ENCODE results near the gene HNF1B.
"Not testable (repeated sequence)": the region's sequence is repeated elsewhere in the genome, so short reads cannot be mapped to it uniquely, and the experiment has no call there.

HNF1B gene

GRCh38 chr17:37744961-37745800, at the start of gene HNF1B:
Gene HNF1B, minus strand, starts transcription at chr17:37745059. Its CDS starts 175 bp downstream, at chr17:37744884.
- DNase-seq: no peak

- no peak for DNase-seq
These were observed 47.9 kb upstream of the HNF1B start for GRCh38 chr17:37792787-37793186.

DNA sequence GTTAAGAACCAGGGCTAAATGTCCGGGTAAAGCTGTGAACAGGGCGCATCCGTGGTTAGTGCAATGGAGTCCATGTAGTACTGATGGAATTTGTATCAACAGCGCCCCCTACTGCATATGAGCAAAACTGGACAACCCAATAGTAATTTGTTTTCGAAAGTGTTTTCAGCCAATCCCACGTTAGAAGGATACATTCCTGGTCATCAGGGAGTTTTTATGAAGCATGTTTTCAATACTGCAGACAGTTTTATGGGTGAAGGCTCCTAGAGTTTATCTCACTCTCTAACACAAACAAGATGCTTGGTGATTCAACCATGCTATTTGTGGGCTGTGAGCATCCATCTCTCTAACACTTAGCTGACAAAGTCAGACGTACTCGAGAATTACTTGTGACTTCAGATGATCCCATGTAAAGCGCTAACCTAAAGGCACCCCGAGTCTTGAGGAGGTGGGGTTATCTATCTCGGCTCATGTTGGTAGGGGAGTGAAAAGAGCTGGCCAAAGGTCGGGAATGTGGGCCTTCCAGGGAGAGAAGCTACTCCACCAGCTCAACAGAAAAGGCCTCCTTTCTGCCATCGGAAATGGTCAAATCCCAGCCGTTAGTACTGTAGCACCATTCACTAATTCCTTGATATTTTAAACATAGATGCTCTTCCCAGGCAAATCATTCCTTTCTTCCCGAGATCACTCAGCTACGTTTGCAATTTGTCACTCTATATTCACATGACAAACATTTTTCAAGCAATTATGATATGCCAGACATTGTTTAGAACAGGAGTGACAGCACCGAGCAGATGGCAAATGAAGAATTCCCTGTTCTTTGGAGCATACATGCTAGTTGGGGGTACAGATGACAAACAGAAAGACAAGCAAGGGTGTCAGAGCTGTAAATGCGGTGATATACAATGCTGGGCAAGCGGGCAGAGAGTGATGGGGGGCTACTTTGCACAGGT, 46.9 kb upstream of the HNF1B start:
- DNase-seq: peak in 1 of 2 experiments; percentile 15

DNA sequence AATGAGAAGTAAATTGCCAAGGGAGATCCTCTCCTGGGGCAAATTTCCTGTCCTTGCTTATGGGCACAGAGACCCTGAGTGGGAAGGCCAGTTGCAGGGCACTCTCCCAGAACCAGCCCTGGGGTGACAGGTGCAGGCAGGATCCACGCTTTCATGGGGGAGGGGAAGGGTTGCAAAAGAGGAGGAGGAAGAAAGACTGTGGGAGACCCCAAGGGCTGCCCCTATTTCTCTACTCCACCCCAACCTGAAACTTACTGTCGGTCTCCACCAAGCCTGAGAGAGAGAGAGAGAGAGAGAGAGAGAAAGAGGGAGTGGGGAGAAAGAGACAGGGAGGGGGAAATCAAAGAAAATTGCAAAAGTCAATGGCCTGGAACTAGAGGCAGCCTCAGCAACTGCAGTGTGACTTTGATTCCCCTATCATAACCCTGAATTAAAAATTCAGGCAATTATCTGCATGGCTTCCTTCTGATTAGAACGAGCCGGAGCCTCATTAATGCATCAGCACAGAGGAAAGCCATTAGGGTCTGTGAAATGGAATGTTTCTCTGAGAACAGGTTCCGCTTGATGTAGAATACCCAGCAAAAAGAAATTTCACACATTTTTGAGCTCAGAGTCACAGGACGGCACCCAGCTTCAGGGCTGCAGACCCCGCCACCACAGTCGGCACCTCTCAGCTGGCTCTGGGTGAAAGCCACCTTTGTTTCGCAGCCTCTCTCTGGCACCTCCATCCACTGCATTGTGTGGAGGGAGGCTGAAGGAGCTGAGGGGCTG, 45.1 kb upstream of the HNF1B start:
- no peak for DNase-seq

DNA sequence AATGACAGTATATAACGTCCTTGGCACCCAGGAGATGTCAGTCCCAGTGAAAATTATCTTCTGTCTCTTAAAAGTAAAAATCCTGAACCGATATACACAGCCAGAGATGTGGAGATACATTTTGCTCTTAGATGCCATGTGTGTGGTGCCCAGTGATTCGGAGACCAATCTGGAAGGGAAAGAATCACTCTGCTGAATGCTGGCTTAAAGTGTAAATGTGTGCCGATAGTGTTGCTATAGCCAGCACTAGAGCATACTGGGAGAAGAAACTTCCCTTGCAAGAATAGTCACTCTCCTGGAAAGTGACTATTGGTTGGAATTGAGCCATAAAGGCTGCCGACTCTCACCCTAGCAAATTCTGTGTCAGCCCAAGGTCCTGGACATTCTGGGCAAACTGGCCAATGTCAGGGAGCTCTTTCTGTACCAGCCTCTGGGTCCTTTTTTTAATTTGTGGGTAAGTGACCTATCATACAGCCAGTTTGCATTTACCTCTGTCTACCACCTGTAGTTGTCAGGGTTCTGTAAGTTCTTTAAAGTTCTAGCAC, 44.2 kb upstream of the HNF1B start:
- DNase-seq: no peak

- no peak for DNase-seq
These were observed 43.7 kb upstream of the HNF1B start for GRCh38 chr17:37788526-37788925.

DNA sequence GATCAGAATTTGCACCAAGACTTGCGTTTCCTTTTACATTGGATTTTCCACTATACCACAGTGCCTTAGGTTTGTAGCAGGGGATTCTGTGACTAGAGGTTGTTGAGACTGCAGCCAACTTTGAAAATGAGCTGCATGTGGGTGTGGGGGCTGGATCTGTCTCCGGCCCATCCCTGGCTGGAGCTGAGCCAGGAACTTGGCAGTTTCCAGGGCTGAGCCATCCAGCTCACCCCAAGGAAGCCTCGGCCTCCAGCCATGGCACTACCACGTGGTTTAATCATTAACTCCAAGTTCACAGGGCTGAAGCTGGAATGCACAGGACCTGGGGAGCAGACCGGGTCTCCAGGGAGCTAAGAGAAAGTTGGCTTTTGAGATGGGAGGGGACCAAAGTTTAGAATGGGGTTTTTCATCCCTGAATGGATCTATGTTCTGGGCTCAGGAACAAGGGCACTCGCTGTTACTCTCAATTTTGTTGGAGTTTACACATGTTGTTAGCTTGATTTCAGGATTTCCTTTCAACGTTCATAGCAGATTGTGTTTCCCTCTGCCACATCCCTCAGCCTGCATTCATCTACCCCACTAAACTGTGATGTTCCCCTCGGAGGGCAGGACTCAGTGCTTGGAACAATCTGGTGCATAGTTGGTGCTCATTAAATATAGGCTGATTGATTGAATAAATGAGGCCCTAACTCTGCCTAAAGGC, 42.3 kb upstream of the HNF1B start:
- DNase-seq: peak; percentile 17 to 64

DNA sequence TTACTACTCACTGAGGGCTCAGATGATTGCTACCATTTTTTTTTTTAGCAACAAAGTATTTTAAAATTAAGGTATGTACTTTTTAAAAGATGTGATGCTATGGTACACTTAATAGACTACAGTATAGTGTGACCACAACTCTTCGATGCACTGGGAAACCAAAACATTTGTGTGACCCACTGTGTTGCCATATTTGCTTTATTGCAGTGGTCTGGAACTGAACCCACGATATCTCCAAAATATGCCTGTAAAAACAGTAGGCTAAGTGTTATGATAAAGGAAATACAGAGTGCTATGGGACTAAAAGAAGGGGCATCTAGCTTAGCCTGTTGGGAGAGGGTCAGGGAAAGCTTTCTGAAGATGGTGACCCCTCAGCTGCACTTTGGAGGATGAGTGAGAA, 41.6 kb upstream of the HNF1B start:
- DNase-seq: no peak

GRCh38 chr17:37782460-37782859, 37.6 kb upstream of the HNF1B start:
- not testable (repeated sequence) for DNase-seq

- DNase-seq: no peak
These were observed 36.6 kb upstream of the HNF1B start for GRCh38 chr17:37781451-37781850.

- DNase-seq: no peak
These were observed 34.7 kb upstream of the HNF1B start for GRCh38 chr17:37779554-37779953.

DNA sequence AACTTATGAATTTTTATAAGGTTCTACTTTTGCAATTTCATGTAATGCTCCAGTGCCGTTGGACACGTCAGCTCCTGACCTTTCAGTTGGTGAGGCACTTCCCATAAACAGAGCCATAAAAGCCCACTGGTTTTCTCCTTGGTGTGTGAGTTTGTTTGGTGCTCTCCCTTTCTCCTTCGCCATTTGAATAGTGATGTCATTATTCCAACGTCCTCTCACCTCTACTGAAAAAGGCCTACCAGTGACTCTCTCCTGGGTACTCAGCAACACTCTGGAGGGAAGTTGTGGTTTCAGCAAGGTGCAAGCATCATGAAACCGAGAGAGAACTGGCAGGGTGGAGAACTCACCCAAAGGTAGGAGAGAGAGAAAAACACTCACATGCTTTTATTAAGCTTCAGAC, 29.6 kb upstream of the HNF1B start:
- no peak for DNase-seq

GRCh38 chr17:37772982-37773381, 28.1 kb upstream of the HNF1B start:
- DNase-seq: no peak

DNA sequence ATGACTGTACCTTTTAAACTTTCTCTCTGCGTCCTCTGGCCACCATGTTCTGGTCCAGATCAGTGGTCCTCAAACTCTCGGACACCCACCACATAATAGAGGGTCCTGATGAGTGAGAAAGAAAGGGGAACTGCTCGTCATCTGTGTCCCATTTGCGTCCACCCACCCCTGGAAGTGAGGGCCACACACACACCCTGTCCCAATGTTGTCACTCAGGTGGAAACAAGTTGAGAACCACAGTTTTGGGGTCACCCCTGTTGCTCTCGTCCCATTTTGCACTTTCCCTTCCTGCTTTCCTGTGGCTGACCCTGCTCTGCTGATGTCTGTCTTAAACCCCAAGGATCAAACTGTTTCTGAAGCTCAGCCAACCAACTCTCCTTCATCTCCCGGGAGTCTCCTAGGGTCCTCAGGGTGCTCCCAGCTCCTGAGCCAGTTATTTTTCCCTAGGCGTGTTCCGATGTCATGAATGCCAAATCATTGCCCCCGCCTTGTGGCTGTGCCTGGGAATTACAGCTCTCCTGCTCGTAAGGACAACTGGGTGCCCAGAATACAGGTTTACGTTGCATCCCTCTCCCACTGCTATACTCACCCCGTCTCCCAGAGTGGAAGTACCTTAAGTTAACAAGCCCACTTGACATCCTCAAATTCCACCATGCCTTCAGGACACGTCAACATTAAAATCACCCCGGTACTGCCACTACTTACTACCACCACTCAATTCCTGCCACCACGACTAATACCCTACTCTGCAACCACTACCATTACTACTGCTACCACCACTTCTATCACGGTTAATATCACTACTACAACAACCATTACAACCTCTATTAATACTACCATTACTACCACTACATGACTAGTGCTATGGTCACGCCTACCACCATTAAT, 26.0 kb upstream of the HNF1B start:
- DNase-seq: peak in 1 of 2 experiments; percentile 44

DNA sequence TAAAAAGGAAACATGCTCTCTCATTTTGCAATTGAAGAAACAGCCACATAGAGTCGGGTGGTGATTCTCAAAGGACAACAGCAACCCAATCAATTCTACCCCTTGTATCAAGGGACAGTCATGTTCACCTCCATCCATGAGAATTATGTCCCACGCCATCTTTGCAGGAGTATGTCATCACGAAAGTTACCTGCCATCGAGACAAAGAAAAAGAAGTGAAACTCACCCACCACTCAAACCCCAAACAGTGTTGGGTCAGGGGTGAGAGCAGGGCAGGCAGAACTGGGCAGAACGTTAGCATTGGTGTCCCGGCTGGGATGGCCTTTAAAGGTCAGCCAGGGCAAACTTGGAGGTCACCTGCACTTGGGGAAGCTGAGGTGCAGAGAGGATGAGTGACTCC, 24.2 kb upstream of the HNF1B start:
- no peak for DNase-seq

GRCh38 chr17:37768438-37768837, 23.6 kb upstream of the HNF1B start:
- no peak for DNase-seq

DNA sequence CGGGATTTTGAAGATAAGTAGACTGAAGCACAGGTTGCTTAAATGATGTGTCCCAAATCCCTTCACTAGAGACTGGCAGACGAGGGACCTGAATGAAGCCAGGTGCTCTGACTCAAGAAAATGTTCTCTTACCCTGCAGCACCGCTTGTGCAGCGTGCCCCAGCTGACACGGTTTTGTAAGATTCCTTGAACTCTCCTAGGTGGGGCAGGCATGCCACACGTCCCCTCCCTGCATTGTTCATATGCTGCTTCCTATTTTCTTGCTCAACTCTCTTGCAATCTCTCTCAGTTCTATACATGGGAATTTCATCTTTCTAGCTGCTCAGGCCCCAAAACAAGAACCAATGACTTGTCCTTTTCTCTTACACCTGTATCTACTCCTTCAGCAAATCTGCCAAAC, 22.1 kb upstream of the HNF1B start:
- DNase-seq: no peak

DNA sequence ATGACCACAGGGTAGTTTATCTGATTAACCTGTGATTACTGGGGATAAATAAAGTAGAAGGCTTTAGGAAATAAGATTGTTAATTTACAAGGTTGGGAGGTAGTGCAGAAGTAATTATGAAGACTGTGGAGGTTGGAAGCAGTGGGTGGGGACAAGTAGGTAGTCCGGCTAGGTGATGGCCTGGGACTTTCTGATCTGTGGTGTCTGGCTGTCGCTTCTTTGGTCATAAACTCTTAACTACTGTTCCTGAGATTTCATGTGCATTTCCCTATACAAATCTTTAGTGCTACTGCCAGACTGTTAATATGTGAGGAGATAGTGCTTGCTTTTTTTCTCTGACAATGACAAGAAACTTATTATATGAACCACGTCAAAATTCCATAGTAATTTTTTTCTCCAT, 19.5 kb upstream of the HNF1B start:
- no peak for DNase-seq

DNA sequence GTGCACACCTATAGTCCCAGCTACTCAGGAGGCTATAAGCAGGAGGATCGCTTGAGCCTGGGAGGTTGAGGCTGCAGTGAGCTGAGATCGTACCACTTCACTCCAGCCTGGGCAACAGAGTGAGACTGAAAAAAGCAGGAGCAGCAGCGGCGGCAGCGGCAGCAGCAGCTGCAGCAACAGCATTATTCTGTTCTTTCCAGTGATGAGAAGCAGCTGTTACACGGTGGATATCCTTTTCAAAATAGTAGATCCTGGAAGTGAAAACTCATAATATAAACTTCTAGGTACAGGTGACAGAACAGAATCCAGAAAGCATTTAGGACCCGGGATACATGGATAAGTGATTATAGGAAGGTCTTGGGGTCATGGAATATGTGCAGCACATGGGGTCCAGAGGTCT, 17.8 kb upstream of the HNF1B start:
- no peak for DNase-seq

DNA sequence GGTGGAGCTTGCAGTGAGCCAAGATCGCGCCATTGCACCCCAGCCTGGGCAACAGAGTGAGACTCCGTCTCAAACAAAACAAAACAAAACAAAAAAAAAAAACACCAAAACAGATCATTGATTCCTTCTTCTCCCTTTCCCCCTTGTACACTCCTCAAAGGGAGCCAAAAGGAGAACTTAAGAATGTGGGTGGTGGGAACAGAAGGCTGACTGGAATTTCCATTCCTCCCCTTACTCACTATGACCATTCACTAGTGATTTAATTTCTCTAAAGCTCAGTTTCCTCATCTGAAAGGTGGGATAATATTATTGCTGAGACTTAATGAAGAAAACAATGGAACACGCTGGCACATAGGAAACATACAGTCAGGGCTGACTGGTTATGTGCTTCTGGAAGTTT, 17.1 kb upstream of the HNF1B start:
- DNase-seq: no peak

DNA sequence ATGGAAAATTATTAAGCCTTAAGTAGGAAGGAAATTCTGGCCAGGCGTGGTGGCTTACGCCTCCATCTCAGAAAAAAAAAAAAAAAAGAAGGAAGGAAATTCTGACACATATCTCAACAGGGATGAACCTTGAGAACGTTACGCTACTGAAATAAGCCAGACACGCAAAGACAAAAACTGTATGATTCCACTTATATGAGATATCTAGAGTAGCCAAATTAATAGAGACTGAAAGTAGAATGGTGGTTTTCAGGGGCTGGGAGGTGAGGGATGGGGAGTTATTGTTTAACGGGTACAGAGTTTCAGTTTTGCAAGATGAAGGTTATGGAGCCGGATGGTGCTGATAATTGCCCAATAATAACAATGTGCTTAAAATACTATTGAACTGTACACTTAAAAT, 16.2 kb upstream of the HNF1B start:
- no peak for DNase-seq
